ENCODE results near the gene TAB2. TPM values are rescaled to one million over a fixed set of nuclear protein-coding genes. Genes with fewer than 3 reads are reported as not detected.

Gene TAB2
- polyA plus RNA-seq, 2 of the 4 experiments (the other 2 are of a cell fraction), result 23.0 to 49.0 TPM

- FAIRE-seq (no peak), ATAC-seq (no peak), DNase-seq (ENCODE audit: low read depth in 1 of 2, low spot score in 1 of 2) (no peak)
- no peak for TF ChIP-seq TFCP2L1 (CRISPR knock-in tag; IDR thresholded peaks at IDR 0.05)
- TF ChIP-seq HMGXB4 (CRISPR knock-in tag; IDR thresholded peaks at IDR 0.05; ENCODE audit: borderline replicate concordance), result no peak
- no peak for TF ChIP-seq PHF8 (IDR thresholded peaks at IDR 0.05; ENCODE audit: borderline replicate concordance, low read depth)
- no peak for TF ChIP-seq RARB (CRISPR knock-in tag; IDR thresholded peaks at IDR 0.05)
- no peak for TF ChIP-seq MAFK (IDR thresholded peaks at IDR 0.05; ENCODE audit: partially characterized antibody)
- no peak for TF ChIP-seq CHD2 (IDR thresholded peaks at IDR 0.05; ENCODE audit: low read length, partially characterized antibody)
- TF ChIP-seq BCL3 (IDR thresholded peaks at IDR 0.05), result no peak
- Histone ChIP-seq H3K4me1 (peaks cover 63% of the 10 kb centered on the region), H3K9me3 (no peaks in the 10 kb centered on the region), H3K4me2 (no peak overlapping the region), H3K4me3 (no peak overlapping the region), H3K27ac (no peak overlapping the region)
- POLR2A ChIA-PET, result no interaction called here
- 96% methylated on average over 3 of the region's 3 CpGs for WGBS (ENCODE audit: missing lambda C conversion rate)
- CTCF ChIA-PET, result no interaction called here
Observed at GRCh38 chr6:149325648-149326236, 8.2 kb downstream of the TAB2 start.

GRCh38 chr6:149327638-149328037 lies 10.1 kb downstream of the TAB2 start:
- Histone ChIP-seq H3K4me1 (peaks cover 61% of the 10 kb centered on the region), H3K9me3 (no peaks in the 10 kb centered on the region), H3K27ac (no peak overlapping the region), H3K4me3 (no peak overlapping the region), H3K4me2 (no peak overlapping the region)
- 94% methylated on average over 2 of the region's 2 CpGs for WGBS (ENCODE audit: missing lambda C conversion rate)
- FAIRE-seq, result no peak
- ChIA-PET CTCF (no interaction called here), POLR2A (no interaction called here)
- TF ChIP-seq CHD2 (IDR thresholded peaks at IDR 0.05; ENCODE audit: low read length, partially characterized antibody) (no peak), E2F6 (IDR thresholded peaks at IDR 0.05; ENCODE audit: borderline replicate concordance, low read depth) (no peak), CTCF (IDR thresholded peaks at IDR 0.05) (no peak), SREBF2 (IDR thresholded peaks at IDR 0.05) (no peak)
- DNase-seq (ENCODE audit: low read depth in 1 of 2, low spot score in 1 of 2), result no peak
- no peak for ATAC-seq

- no peaks in the 10 kb centered on the region for H3K9me3 ChIP-seq
- DNase-seq (ENCODE audit: low read depth in 1 of 2, low spot score in 1 of 2) (no peak), ATAC-seq (peak in 1 of 2 experiments; percentile 34; a peak in 1 of 6 replicates), FAIRE-seq (no peak)
- H3K4me3 ChIP-seq, result no peak overlapping the region
- ChIA-PET CTCF (no interaction called here), POLR2A (no interaction called here)
- WGBS (ENCODE audit: missing lambda C conversion rate), result 84% methylated on average over 4 of the region's 4 CpGs
- no peak overlapping the region for H3K27ac ChIP-seq
- H3K4me2 ChIP-seq, result no peak overlapping the region
- H3K4me1 ChIP-seq, result peaks cover 61% of the 10 kb centered on the region
- TF ChIP-seq CTCF (IDR thresholded peaks at IDR 0.05), result no peak
- TF ChIP-seq MAX (IDR thresholded peaks at IDR 0.05), result no peak
- TF ChIP-seq HOXB5 (CRISPR knock-in tag; IDR thresholded peaks at IDR 0.05), result no peak
- no peak for TF ChIP-seq NFE2L2 (conservative IDR thresholded peaks at IDR 0.05; ENCODE audit: low read length)
- no peak for TF ChIP-seq GATA3 (IDR thresholded peaks at IDR 0.05; ENCODE audit: borderline replicate concordance)
- no peak for TF ChIP-seq ESRRA (IDR thresholded peaks at IDR 0.05; ENCODE audit: borderline replicate concordance, low read length)
- no peak for TF ChIP-seq ZFP36 (IDR thresholded peaks at IDR 0.05; ENCODE audit: borderline replicate concordance, partially characterized antibody)
- no peak for TF ChIP-seq MYC (IDR thresholded peaks at IDR 0.05; ENCODE audit: borderline replicate concordance, low read length)
- TF ChIP-seq PBX3 (IDR thresholded peaks at IDR 0.05), result no peak
- TF ChIP-seq SMC3 (IDR thresholded peaks at IDR 0.05), result no peak
- TF ChIP-seq FOXS1 (CRISPR knock-in tag; IDR thresholded peaks at IDR 0.05), result no peak
- no peak for TF ChIP-seq RCOR1 (IDR thresholded peaks at IDR 0.05; ENCODE audit: low read depth, low read length)
- TF ChIP-seq BCL3 (IDR thresholded peaks at IDR 0.05), result no peak
- TF ChIP-seq RFX5 (IDR thresholded peaks at IDR 0.05), result no peak
- no peak for TF ChIP-seq PHF8 (IDR thresholded peaks at IDR 0.05; ENCODE audit: borderline replicate concordance, low read depth)
Observed at GRCh38 chr6:149328083-149328482, 10.6 kb downstream of the TAB2 start.
